ENCODE measurements around the gene SVOP.

DNA sequence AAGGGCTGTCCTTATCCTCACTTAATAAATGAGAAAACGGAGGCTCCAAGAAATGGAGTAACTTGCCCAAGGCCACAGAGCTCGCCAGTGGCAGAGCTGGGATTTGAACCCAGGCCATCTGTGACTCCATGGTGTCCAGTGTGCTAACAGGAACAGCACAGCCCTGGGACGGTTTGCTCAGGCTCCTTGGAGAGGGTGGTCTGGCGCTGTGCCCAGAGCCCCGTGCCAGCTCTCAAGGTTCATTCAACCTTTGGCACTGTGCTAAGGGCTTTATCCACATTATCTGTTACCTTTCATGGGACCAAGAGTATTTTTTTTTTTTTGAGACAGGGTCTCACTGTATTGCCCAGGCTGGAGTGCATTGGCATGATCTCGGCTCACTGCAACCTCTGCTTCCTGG is 132.8 kb downstream of the SVOP start:
- no peak for TF ChIP-seq ZNF114 (CRISPR knock-in tag; IDR thresholded peaks at IDR 0.05)
- TF ChIP-seq, protein P1, sequence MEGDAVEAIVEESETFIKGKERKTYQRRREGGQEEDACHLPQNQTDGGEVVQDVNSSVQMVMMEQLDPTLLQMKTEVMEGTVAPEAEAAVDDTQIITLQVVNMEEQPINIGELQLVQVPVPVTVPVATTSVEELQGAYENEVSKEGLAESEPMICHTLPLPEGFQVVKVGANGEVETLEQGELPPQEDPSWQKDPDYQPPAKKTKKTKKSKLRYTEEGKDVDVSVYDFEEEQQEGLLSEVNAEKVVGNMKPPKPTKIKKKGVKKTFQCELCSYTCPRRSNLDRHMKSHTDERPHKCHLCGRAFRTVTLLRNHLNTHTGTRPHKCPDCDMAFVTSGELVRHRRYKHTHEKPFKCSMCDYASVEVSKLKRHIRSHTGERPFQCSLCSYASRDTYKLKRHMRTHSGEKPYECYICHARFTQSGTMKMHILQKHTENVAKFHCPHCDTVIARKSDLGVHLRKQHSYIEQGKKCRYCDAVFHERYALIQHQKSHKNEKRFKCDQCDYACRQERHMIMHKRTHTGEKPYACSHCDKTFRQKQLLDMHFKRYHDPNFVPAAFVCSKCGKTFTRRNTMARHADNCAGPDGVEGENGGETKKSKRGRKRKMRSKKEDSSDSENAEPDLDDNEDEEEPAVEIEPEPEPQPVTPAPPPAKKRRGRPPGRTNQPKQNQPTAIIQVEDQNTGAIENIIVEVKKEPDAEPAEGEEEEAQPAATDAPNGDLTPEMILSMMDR (conservative IDR thresholded peaks at IDR 0.05; ENCODE audit: low read depth in 2 of 2) = no peak
- TF ChIP-seq, protein P2, sequence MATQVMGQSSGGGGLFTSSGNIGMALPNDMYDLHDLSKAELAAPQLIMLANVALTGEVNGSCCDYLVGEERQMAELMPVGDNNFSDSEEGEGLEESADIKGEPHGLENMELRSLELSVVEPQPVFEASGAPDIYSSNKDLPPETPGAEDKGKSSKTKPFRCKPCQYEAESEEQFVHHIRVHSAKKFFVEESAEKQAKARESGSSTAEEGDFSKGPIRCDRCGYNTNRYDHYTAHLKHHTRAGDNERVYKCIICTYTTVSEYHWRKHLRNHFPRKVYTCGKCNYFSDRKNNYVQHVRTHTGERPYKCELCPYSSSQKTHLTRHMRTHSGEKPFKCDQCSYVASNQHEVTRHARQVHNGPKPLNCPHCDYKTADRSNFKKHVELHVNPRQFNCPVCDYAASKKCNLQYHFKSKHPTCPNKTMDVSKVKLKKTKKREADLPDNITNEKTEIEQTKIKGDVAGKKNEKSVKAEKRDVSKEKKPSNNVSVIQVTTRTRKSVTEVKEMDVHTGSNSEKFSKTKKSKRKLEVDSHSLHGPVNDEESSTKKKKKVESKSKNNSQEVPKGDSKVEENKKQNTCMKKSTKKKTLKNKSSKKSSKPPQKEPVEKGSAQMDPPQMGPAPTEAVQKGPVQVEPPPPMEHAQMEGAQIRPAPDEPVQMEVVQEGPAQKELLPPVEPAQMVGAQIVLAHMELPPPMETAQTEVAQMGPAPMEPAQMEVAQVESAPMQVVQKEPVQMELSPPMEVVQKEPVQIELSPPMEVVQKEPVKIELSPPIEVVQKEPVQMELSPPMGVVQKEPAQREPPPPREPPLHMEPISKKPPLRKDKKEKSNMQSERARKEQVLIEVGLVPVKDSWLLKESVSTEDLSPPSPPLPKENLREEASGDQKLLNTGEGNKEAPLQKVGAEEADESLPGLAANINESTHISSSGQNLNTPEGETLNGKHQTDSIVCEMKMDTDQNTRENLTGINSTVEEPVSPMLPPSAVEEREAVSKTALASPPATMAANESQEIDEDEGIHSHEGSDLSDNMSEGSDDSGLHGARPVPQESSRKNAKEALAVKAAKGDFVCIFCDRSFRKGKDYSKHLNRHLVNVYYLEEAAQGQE (IDR thresholded peaks at IDR 0.05; ENCODE audit: unreplicated experiment) = no peak
- no peak for TF ChIP-seq STAT1 (IDR thresholded peaks at IDR 0.05; ENCODE audit: unreplicated experiment)
- no peak for TF ChIP-seq EZH2phosphoT487 (IDR thresholded peaks at IDR 0.05; ENCODE audit: unreplicated experiment)
- no peak for TF ChIP-seq EZH2 (IDR thresholded peaks at IDR 0.05; ENCODE audit: low read depth, unreplicated experiment)
- no peak for TF ChIP-seq POLR2AphosphoS5 (IDR thresholded peaks at IDR 0.05; ENCODE audit: low read depth)
- TF ChIP-seq JUNB (IDR thresholded peaks at IDR 0.05; ENCODE audit: unreplicated experiment) = no peak

Data from GM23338 (cell line).